IMR-90 (cell line): ENCODE results near the gene ANKRD22. TPM values are rescaled to one million over a fixed set of nuclear protein-coding genes. Genes with fewer than 3 reads are reported as not detected.
A peak's percentile ranks its signal among the peaks of the same experiment; 100 is the strongest.

Experiments
- ATAC-seq: fragments of 200-7000 bp; cut with Tn5 transposase; 2 replicates; pipeline ENCODE4 v1.9.1; 2020; ENCODE audit warnings: low read depth, mild to moderate bottlenecking, moderate library complexity
- BruUV-seq: library from RNA; stranded (reverse); fragments of 400-500 nt; replicated peaks from 2 replicates; lab custom pipeline; 2021; lab: Mats Ljungman, UMichigan
- CTCF ChIA-PET: fragments of 300-600 bp; formaldehyde crosslinking; extraction: SDS; loops from one replicate; lab custom pipeline; 2021; ENCODE audit warnings: antibody characterized with exemption; lab: Yijun Ruan, JAX
- POLR2A ChIA-PET: fragments of 300-600 bp; sonication (Branson Sonifier 250); formaldehyde crosslinking; loops from one replicate; lab custom pipeline; 2022; ENCODE audit warnings: antibody characterized with exemption; ENCODE audit not compliant: unreplicated experiment; lab: Charles Lee
- DNase-seq: peaks from one replicate; pipeline ENCODE4 v3.0.0; 2013
- H2AFZ ChIP-seq: replicated peaks from 2 replicates; pipeline ENCODE3; 2013; ENCODE audit warnings: low read length, mild to moderate bottlenecking; ENCODE audit not compliant: poor library complexity
- H2AK5ac ChIP-seq: 2 replicates; pipeline ENCODE4 v1.6.1; 2013; ENCODE audit warnings: low read depth, low read length, inconsistent platforms
- H2AK9ac ChIP-seq: replicated peaks from 2 replicates; pipeline ENCODE3; 2013; ENCODE audit warnings: mild to moderate bottlenecking, low read depth, low read length, moderate library complexity; ENCODE audit not compliant: poor library complexity
- H2BK120ac ChIP-seq: 2 replicates; pipeline ENCODE4 v1.6.1; 2013; ENCODE audit warnings: low read depth, low read length, inconsistent platforms
- H2BK15ac ChIP-seq: 3 replicates; pipeline ENCODE4 v1.6.1; 2013; ENCODE audit warnings: low read depth, low read length, inconsistent platforms
- H2BK20ac ChIP-seq: 2 replicates; pipeline ENCODE4 v1.6.1; 2013; ENCODE audit warnings: low read depth, mild to moderate bottlenecking, inconsistent platforms, low read length, moderate library complexity
- H2BK5ac ChIP-seq: 2 replicates; pipeline ENCODE4 v1.6.1; 2013; ENCODE audit warnings: mild to moderate bottlenecking, low read depth, low read length, inconsistent platforms; ENCODE audit not compliant: poor library complexity, severe bottlenecking
- H3K14ac ChIP-seq: replicated peaks from 2 replicates; pipeline ENCODE4 v1.6.1; 2013; ENCODE audit warnings: low read depth, low read length, inconsistent platforms
- H3K18ac ChIP-seq: 2 replicates; pipeline ENCODE4 v1.6.1; 2013; ENCODE audit warnings: low read depth, low read length, control low read depth
- H3K23ac ChIP-seq: 2 replicates; pipeline ENCODE4 v1.6.1; 2013; ENCODE audit warnings: low read depth, low read length, inconsistent platforms
- H3K27ac ChIP-seq: 2 replicates; pipeline ENCODE4 v1.5.1; 2013; ENCODE audit warnings: mild to moderate bottlenecking, control low read depth, low read length; ENCODE audit not compliant: insufficient read depth
- H3K27me3 ChIP-seq: 2 replicates; pipeline ENCODE4 v1.6.1; 2013; ENCODE audit warnings: low read length; ENCODE audit not compliant: control insufficient read depth, insufficient read depth
- H3K36me3 ChIP-seq: 2 replicates; pipeline ENCODE4 v1.6.1; 2013; ENCODE audit warnings: low read length, mixed read lengths; ENCODE audit not compliant: control insufficient read depth, insufficient read depth
- H3K4ac ChIP-seq: 2 replicates; pipeline ENCODE4 v1.6.1; 2013; ENCODE audit warnings: low read depth, low read length, inconsistent platforms
- H3K4me1 ChIP-seq: 2 replicates; pipeline ENCODE4 v1.6.1; 2013; ENCODE audit warnings: low read length, mixed read lengths; ENCODE audit not compliant: control insufficient read depth, insufficient read depth
- H3K4me2 ChIP-seq: 2 replicates; pipeline ENCODE4 v1.6.1; 2013; ENCODE audit warnings: low read depth, mild to moderate bottlenecking, control low read depth, low read length, moderate library complexity
- H3K4me3 ChIP-seq: 2 replicates; pipeline ENCODE4 v1.5.1; 2013; ENCODE audit warnings: low read depth, mild to moderate bottlenecking, control low read depth, low read length, moderate library complexity; ENCODE audit not compliant: insufficient read depth
- H3K56ac ChIP-seq: 2 replicates; pipeline ENCODE4 v1.6.1; 2013; ENCODE audit warnings: low read length, inconsistent platforms; ENCODE audit not compliant: insufficient read depth; ENCODE audit errors: extremely low read depth
- H3K79me1 ChIP-seq, 2 experiments: 2 replicates each; pipeline ENCODE4 v1.6.1; 2013; ENCODE audit warnings: low read length in 2 of 2, inconsistent platforms in 1 of 2, low read depth in 1 of 2
- H3K9ac ChIP-seq: 2 replicates; pipeline ENCODE4 v1.6.1; 2013; ENCODE audit warnings: low read depth, low read length, control low read depth
- H3K9me1 ChIP-seq: 2 replicates; pipeline ENCODE4 v1.6.1; 2013; ENCODE audit warnings: low read length, inconsistent platforms; ENCODE audit not compliant: insufficient read depth
- H3K9me3 ChIP-seq: 2 replicates; pipeline ENCODE4 v1.6.1; 2013; ENCODE audit warnings: low read length; ENCODE audit not compliant: control insufficient read depth, insufficient read depth
- H4K20me1 ChIP-seq: 2 replicates; pipeline ENCODE4 v1.6.1; 2013; ENCODE audit warnings: low read length, inconsistent platforms; ENCODE audit not compliant: insufficient read depth
- H4K5ac ChIP-seq: 2 replicates; pipeline ENCODE4 v1.6.1; 2013; ENCODE audit warnings: mild to moderate bottlenecking, low read depth, low read length, control low read depth
- H4K8ac ChIP-seq, 2 experiments: 2 replicates each; pipeline ENCODE4 v1.6.1; 2013; ENCODE audit warnings: low read depth in 2 of 2, low read length in 2 of 2, control low read depth in 1 of 2, inconsistent platforms in 1 of 2
- H4K91ac ChIP-seq: 2 replicates; pipeline ENCODE4 v1.6.1; 2013; ENCODE audit warnings: low read depth, low read length, inconsistent platforms; ENCODE audit not compliant: insufficient read depth
- BHLHE40 ChIP-seq: fragments of 150-350 bp; IDR thresholded peaks from 2 replicates; pipeline ENCODE4 v1.6.1; 2016; ENCODE audit warnings: mild to moderate bottlenecking, low read depth, low read length
- CEBPB ChIP-seq: IDR thresholded peaks from 2 replicates; pipeline ENCODE4 v1.6.1; 2012; ENCODE audit warnings: low read depth, low read length, improper control_type of control experiment
- CHD1 ChIP-seq: IDR thresholded peaks from 2 replicates; pipeline ENCODE4 v1.6.1; 2012; ENCODE audit warnings: low read depth, low read length, improper control_type of control experiment
- CTCF ChIP-seq: conservative IDR thresholded peaks from 2 replicates; pipeline ENCODE4 v1.5.1; 2012; ENCODE audit warnings: mild to moderate bottlenecking, low read depth, low read length, improper control_type of control experiment
- ELK1 ChIP-seq: fragments of 150-350 bp; IDR thresholded peaks from 2 replicates; pipeline ENCODE4 v1.6.1; 2016; ENCODE audit warnings: low read depth, mild to moderate bottlenecking, low read length, moderate library complexity, borderline replicate concordance
- FOS ChIP-seq: fragments of 150-350 bp; IDR thresholded peaks from 2 replicates; pipeline ENCODE4 v1.6.1; 2016; ENCODE audit warnings: low read depth, low read length
- MAFK ChIP-seq: IDR thresholded peaks from 2 replicates; pipeline ENCODE4 v1.6.1; 2012; ENCODE audit warnings: low read depth, low read length, improper control_type of control experiment
- MXI1 ChIP-seq: IDR thresholded peaks from 2 replicates; pipeline ENCODE4 v1.6.1; 2012; ENCODE audit warnings: low read depth, mild to moderate bottlenecking, low read length, moderate library complexity, borderline replicate concordance
- NFE2L2 ChIP-seq: fragments of 150-350 bp; IDR thresholded peaks from 2 replicates; pipeline ENCODE4 v1.6.1; 2016; ENCODE audit warnings: low read depth, mild to moderate bottlenecking, low read length
- POLR2A ChIP-seq: IDR thresholded peaks from 2 replicates; pipeline ENCODE4 v1.6.1; 2012; ENCODE audit warnings: mild to moderate bottlenecking, low read depth, low read length
- RAD21 ChIP-seq: IDR thresholded peaks from 2 replicates; pipeline ENCODE4 v1.6.1; 2012; ENCODE audit warnings: low read length, improper control_type of control experiment
- RFX5 ChIP-seq: IDR thresholded peaks from 2 replicates; pipeline ENCODE4 v1.8.0; 2012; ENCODE audit warnings: low read depth, mild to moderate bottlenecking, low read length, moderate library complexity
- SMC3 ChIP-seq: fragments of 150-350 bp; IDR thresholded peaks from 2 replicates; pipeline ENCODE4 v1.6.1; 2016; ENCODE audit warnings: low read depth, mild to moderate bottlenecking, antibody characterized with exemption, low read length, moderate library complexity
- USF2 ChIP-seq: fragments of 150-350 bp; IDR thresholded peaks from 2 replicates; pipeline ENCODE4 v1.6.1; 2017; ENCODE audit warnings: mild to moderate bottlenecking, antibody characterized with exemption, low read length, low read depth
- WGBS, 2 experiments: methylation state at CpG; one replicate each; pipeline versions ENCODE4 v1.1.5 to v1.1.7; 2013; ENCODE audit warnings: missing lambda C conversion rate in 2 of 2; ENCODE audit not compliant: insufficient read length in 1 of 2; ENCODE audit errors: extremely low coverage in 2 of 2; 5-methylcytosine and 5-hydroxymethylcytosine counted together
- dilution Hi-C: fragments of 300-500 bp; cut with HindIII; formaldehyde crosslinking; loops from one replicate; pipeline ENCODE4 v1.14.3; 2018; ENCODE audit warnings: low sequenced_read_pairs; ENCODE audit not compliant: unreplicated experiment
- in situ Hi-C: fragments of 300-500 bp; cut with MboI; formaldehyde crosslinking; loops from 3 replicates; pipeline ENCODE4 v1.14.3; 2019; ENCODE audit warnings: low sequenced_read_pairs, inconsistent platforms, mixed read lengths
- intact Hi-C: fragments of 100-400 bp; cut with micrococcal nuclease; formaldehyde crosslinking; loops from 2 replicates; pipeline ENCODE4 v1.10.0; 2022
- polyA plus RNA-seq, 3 experiments: library from polyadenylated mRNA; depleted of rRNA; stranded (reverse); fragments of >200 nt; gene quantifications; 2 replicates each; pipeline ENCODE4 v1.2.3, GENCODE V29; 2012; ENCODE audit warnings: low replicate concordance in 1 of 3
- total RNA-seq: library from RNA; depleted of rRNA; stranded (reverse); fragments of >200 nt; gene quantifications from 2 replicates; pipeline ENCODE4 v1.2.3, GENCODE V29; 2012

Gene ANKRD22
- total and polyA plus RNA-seq, 2 of the 4 experiments (the other 2 are of a cell fraction) = not detected

- Histone ChIP-seq H3K36me3 (no peaks in the 10 kb centered on the region), H2BK120ac (no peak overlapping the region), H3K9ac (no peak overlapping the region), H3K4ac (no peak overlapping the region), H2BK20ac (no peak overlapping the region), H4K5ac (no peak overlapping the region), H2AK9ac (no peak overlapping the region), H2BK15ac (peak overlapping the region; percentile 1; the same call in 1 of the 3 replicates), H3K79me1 (no peaks in the 10 kb centered on the region), H3K27ac (no peak overlapping the region), H3K9me3 (no peaks in the 10 kb centered on the region), H3K4me1 (no peaks in the 10 kb centered on the region), H3K18ac (no peak overlapping the region), H3K4me3 (no peak overlapping the region), H3K14ac (no peak overlapping the region), H3K4me2 (no peak overlapping the region), H2AK5ac (no peak overlapping the region), H3K23ac (no peak overlapping the region), H2BK5ac (no peak overlapping the region), H3K56ac (no peak overlapping the region), H4K91ac (no peak overlapping the region), H3K27me3 (no peaks in the 10 kb centered on the region), H3K9me1 (no peaks in the 10 kb centered on the region), H4K8ac (no peak overlapping the region), H4K20me1 (no peaks in the 10 kb centered on the region), H2AFZ (no peak overlapping the region)
- ChIA-PET CTCF (interaction anchor here (0.6 to 3.2 kb wide), 16 partner anchors 9 to 270 kb away, joined by 3 to 36 read pairs (median 4); no protein-coding TSS in a partner anchor), POLR2A (no interaction called here)
- DNase-seq (peak; percentile 89), ATAC-seq (peak; percentile 98)
- dilution Hi-C loops = no loop called here
- WGBS, 2 experiments = no CpG with 5 or more reads among the region's 10 CpGs
- intact Hi-C loops = loop anchor here (1.0 to 2.0 kb wide), 3 partner anchors 30 to 151 kb away; no protein-coding TSS in a partner anchor
- BruUV-seq = no TSS peak
- in situ Hi-C loops = loop anchor here (5.0 to 10.0 kb wide), 2 partner anchors 102 to 389 kb away; no protein-coding TSS in a partner anchor
- TF ChIP-seq CEBPB (no peak), SMC3 (peak; percentile 96), FOS (no peak), NFE2L2 (no peak), POLR2A (peak; percentile 38), CHD1 (no peak), MXI1 (no peak), MAFK (no peak), RAD21 (peak; percentile 99), CTCF (peak; percentile 96), USF2 (peak; percentile 37; the same call in 1 of the 2 replicates), RFX5 (no peak), ELK1 (no peak), BHLHE40 (no peak)
Measured at GRCh38 chr10:88835096-88835909, 16.3 kb downstream of the ANKRD22 start.
